ENCODE data around the gene STAT5B.
"Not testable (repeated sequence)": the region's sequence is repeated elsewhere in the genome, so short reads cannot be mapped to it uniquely, and the experiment has no call there.

Gene STAT5B

GRCh38 chr17:42248351-42249179, 27.6 kb downstream of the STAT5B start:
- no peak overlapping the region for H3K27ac ChIP-seq (ENCODE audit: low read length, poor library complexity, severe bottlenecking)
- no peak overlapping the region for H3K23ac ChIP-seq (ENCODE audit: low read length in 2 of 2)
- no peak overlapping the region for H3K4me2 ChIP-seq (ENCODE audit: low read length, poor library complexity, severe bottlenecking)
- no peak overlapping the region for H4K91ac ChIP-seq (ENCODE audit: low read length)
- H3K27me3 ChIP-seq (ENCODE audit: control insufficient read depth in 1 of 2, insufficient read depth in 1 of 2, low read length in 2 of 2), result no peaks in the 10 kb centered on the region
- H3K9ac ChIP-seq (ENCODE audit: low read length), result peak overlapping the region; percentile 87
- no peak overlapping the region for H3K14ac ChIP-seq (ENCODE audit: low read length in 2 of 2)
- H2BK120ac ChIP-seq (ENCODE audit: low read depth, low read length), result no peak overlapping the region
- H2BK12ac ChIP-seq (ENCODE audit: low read length in 2 of 2), result no peak overlapping the region
- H3K36me3 ChIP-seq (ENCODE audit: control insufficient read depth in 1 of 2, insufficient read depth in 2 of 2, low read depth in 1 of 2, low read length in 2 of 2), result no peaks in the 10 kb centered on the region
- H3K18ac ChIP-seq (ENCODE audit: low read depth in 1 of 2, low read length in 2 of 2), result no peak overlapping the region
- no peaks in the 10 kb centered on the region for H3K9me3 ChIP-seq (ENCODE audit: control insufficient read depth, low read length)
- H2BK15ac ChIP-seq (ENCODE audit: low read depth, poor library complexity, severe bottlenecking), result no peak overlapping the region
- no peak overlapping the region for H3K4ac ChIP-seq (ENCODE audit: low read depth in 1 of 2, low read length in 2 of 2)
- H3K79me1 ChIP-seq (replicated peaks; ENCODE audit: low read length, poor library complexity, severe bottlenecking), result peaks cover 22% of the 10 kb centered on the region
- peaks cover 2% of the 10 kb centered on the region for H3K4me1 ChIP-seq (ENCODE audit: control insufficient read depth, insufficient read depth, low read depth, low read length)
- H3K4me3 ChIP-seq (ENCODE audit: insufficient read depth in 1 of 2, low read depth in 1 of 2, low read length in 2 of 2), result peak overlapping the region in 1 of 2 experiments; percentile 72
- no peak overlapping the region for H4K8ac ChIP-seq (ENCODE audit: low read length)
- WGBS, result 79% methylated on average over 12 of the region's 13 CpGs
- H2BK5ac ChIP-seq (ENCODE audit: low read depth, low read length, poor library complexity, severe bottlenecking), result no peak overlapping the region
- no peak overlapping the region for H2AFZ ChIP-seq (ENCODE audit: low read depth, low read length)
- no peak overlapping the region for H2AK5ac ChIP-seq (ENCODE audit: low read length, severe bottlenecking)
- peak; percentile 75 for DNase-seq

GRCh38 chr17:42247734-42248133, 28.5 kb downstream of the STAT5B start:
- WGBS, result 100% methylated on average over 5 of the region's 5 CpGs
- Histone ChIP-seq H2BK120ac (ENCODE audit: low read depth, low read length) (no peak overlapping the region), H3K36me3 (ENCODE audit: control insufficient read depth in 1 of 2, insufficient read depth in 2 of 2, low read depth in 1 of 2, low read length in 2 of 2) (no peaks in the 10 kb centered on the region), H2BK5ac (ENCODE audit: low read depth, low read length, poor library complexity, severe bottlenecking) (no peak overlapping the region), H2BK12ac (ENCODE audit: low read length in 2 of 2) (no peak overlapping the region), H3K4me3 (ENCODE audit: insufficient read depth in 1 of 2, low read depth in 1 of 2, low read length in 2 of 2) (peak overlapping the region in 1 of 2 experiments; percentile 72), H2AFZ (ENCODE audit: low read depth, low read length) (no peak overlapping the region), H3K18ac (ENCODE audit: low read depth in 1 of 2, low read length in 2 of 2) (peak overlapping the region in 1 of 2 experiments; percentile 18), H3K4me2 (ENCODE audit: low read length, poor library complexity, severe bottlenecking) (no peak overlapping the region), H3K4ac (ENCODE audit: low read depth in 1 of 2, low read length in 2 of 2) (no peak overlapping the region), H3K27me3 (ENCODE audit: control insufficient read depth in 1 of 2, insufficient read depth in 1 of 2, low read length in 2 of 2) (no peaks in the 10 kb centered on the region), H3K79me1 (replicated peaks; ENCODE audit: low read length, poor library complexity, severe bottlenecking) (peaks cover 27% of the 10 kb centered on the region), H3K9me3 (ENCODE audit: control insufficient read depth, low read length) (no peaks in the 10 kb centered on the region), H4K8ac (ENCODE audit: low read length) (no peak overlapping the region), H2AK5ac (ENCODE audit: low read length, severe bottlenecking) (no peak overlapping the region), H4K91ac (ENCODE audit: low read length) (no peak overlapping the region), H3K23ac (ENCODE audit: low read length in 2 of 2) (no peak overlapping the region), H2BK15ac (ENCODE audit: low read depth, poor library complexity, severe bottlenecking) (peak overlapping the region; percentile 70), H3K4me1 (ENCODE audit: control insufficient read depth, insufficient read depth, low read depth, low read length) (peaks cover 2% of the 10 kb centered on the region), H3K14ac (ENCODE audit: low read length in 2 of 2) (no peak overlapping the region), H3K27ac (ENCODE audit: low read length, poor library complexity, severe bottlenecking) (no peak overlapping the region), H3K9ac (ENCODE audit: low read length) (peak overlapping the region; percentile 87)
- peak; percentile 86 for DNase-seq

GRCh38 chr17:42246515-42246914, 29.7 kb downstream of the STAT5B start:
- no peak overlapping the region for H3K4me3 ChIP-seq (ENCODE audit: insufficient read depth in 1 of 2, low read depth in 1 of 2, low read length in 2 of 2)
- no peak overlapping the region for H3K18ac ChIP-seq (ENCODE audit: low read depth in 1 of 2, low read length in 2 of 2)
- no peak overlapping the region for H2AK5ac ChIP-seq (ENCODE audit: low read length, severe bottlenecking)
- 78% methylated on average over 7 of the region's 7 CpGs for WGBS
- H3K9ac ChIP-seq (ENCODE audit: low read length), result no peak overlapping the region
- no peak overlapping the region for H2BK15ac ChIP-seq (ENCODE audit: low read depth, poor library complexity, severe bottlenecking)
- no peak overlapping the region for H2BK5ac ChIP-seq (ENCODE audit: low read depth, low read length, poor library complexity, severe bottlenecking)
- H3K23ac ChIP-seq (ENCODE audit: low read length in 2 of 2), result no peak overlapping the region
- H3K4me2 ChIP-seq (ENCODE audit: low read length, poor library complexity, severe bottlenecking), result no peak overlapping the region
- no peak overlapping the region for H2BK120ac ChIP-seq (ENCODE audit: low read depth, low read length)
- H3K9me3 ChIP-seq (ENCODE audit: control insufficient read depth, low read length), result no peaks in the 10 kb centered on the region
- H3K79me1 ChIP-seq (replicated peaks; ENCODE audit: low read length, poor library complexity, severe bottlenecking), result peaks cover 25% of the 10 kb centered on the region
- H3K36me3 ChIP-seq (ENCODE audit: control insufficient read depth in 1 of 2, insufficient read depth in 2 of 2, low read depth in 1 of 2, low read length in 2 of 2), result no peaks in the 10 kb centered on the region
- no peak overlapping the region for H4K8ac ChIP-seq (ENCODE audit: low read length)
- H3K14ac ChIP-seq (ENCODE audit: low read length in 2 of 2), result no peak overlapping the region
- no peak overlapping the region for H4K91ac ChIP-seq (ENCODE audit: low read length)
- no peak overlapping the region for H2BK12ac ChIP-seq (ENCODE audit: low read length in 2 of 2)
- DNase-seq, result peak; percentile 46
- peaks cover 2% of the 10 kb centered on the region for H3K4me1 ChIP-seq (ENCODE audit: control insufficient read depth, insufficient read depth, low read depth, low read length)
- no peaks in the 10 kb centered on the region for H3K27me3 ChIP-seq (ENCODE audit: control insufficient read depth in 1 of 2, insufficient read depth in 1 of 2, low read length in 2 of 2)
- H3K27ac ChIP-seq (ENCODE audit: low read length, poor library complexity, severe bottlenecking), result no peak overlapping the region
- no peak overlapping the region for H2AFZ ChIP-seq (ENCODE audit: low read depth, low read length)
- no peak overlapping the region for H3K4ac ChIP-seq (ENCODE audit: low read depth in 1 of 2, low read length in 2 of 2)

GRCh38 chr17:42245183-42245582, 31.0 kb downstream of the STAT5B start:
- WGBS, result 98% methylated on average over 11 of the region's 11 CpGs
- not testable (repeated sequence) for H3K9me3 ChIP-seq (ENCODE audit: control insufficient read depth, low read length); H3K4me2 ChIP-seq (ENCODE audit: low read length, poor library complexity, severe bottlenecking); H2AK5ac ChIP-seq (ENCODE audit: low read length, severe bottlenecking); H3K4me3 ChIP-seq (ENCODE audit: insufficient read depth in 1 of 2, low read depth in 1 of 2, low read length in 2 of 2); H3K14ac ChIP-seq (ENCODE audit: low read length in 2 of 2); H3K4me1 ChIP-seq (ENCODE audit: control insufficient read depth, insufficient read depth, low read depth, low read length); H3K36me3 ChIP-seq (ENCODE audit: control insufficient read depth in 1 of 2, insufficient read depth in 2 of 2, low read depth in 1 of 2, low read length in 2 of 2); H3K18ac ChIP-seq (ENCODE audit: low read depth in 1 of 2, low read length in 2 of 2); H2AFZ ChIP-seq (ENCODE audit: low read depth, low read length); DNase-seq; H2BK12ac ChIP-seq (ENCODE audit: low read length in 2 of 2); H4K8ac ChIP-seq (ENCODE audit: low read length); H3K27ac ChIP-seq (ENCODE audit: low read length, poor library complexity, severe bottlenecking); H3K27me3 ChIP-seq (ENCODE audit: control insufficient read depth in 1 of 2, insufficient read depth in 1 of 2, low read length in 2 of 2); H2BK5ac ChIP-seq (ENCODE audit: low read depth, low read length, poor library complexity, severe bottlenecking); H4K91ac ChIP-seq (ENCODE audit: low read length); H3K4ac ChIP-seq (ENCODE audit: low read depth in 1 of 2, low read length in 2 of 2); H3K23ac ChIP-seq (ENCODE audit: low read length in 2 of 2); H3K9ac ChIP-seq (ENCODE audit: low read length); H2BK15ac ChIP-seq (ENCODE audit: low read depth, poor library complexity, severe bottlenecking); H2BK120ac ChIP-seq (ENCODE audit: low read depth, low read length)
- H3K79me1 ChIP-seq (replicated peaks; ENCODE audit: low read length, poor library complexity, severe bottlenecking), result peaks cover 22% of the 10 kb centered on the region
